PC-3 (cell line): ENCODE measurements around the gene HOXA6. TPM values are rescaled to one million over a fixed set of nuclear protein-coding genes. Genes with fewer than 3 reads are reported as not detected.

ENCODE experiments used
- ATAC-seq: fragments of 200-7000 bp; cut with Tn5 transposase; 2 replicates; pipeline ENCODE4 v1.9.1; 2020; ENCODE audit warnings: mild to moderate bottlenecking, moderate library complexity
- BruUV-seq: library from RNA; stranded (reverse); fragments of 400-500 nt; replicated peaks from 2 replicates; lab custom pipeline; 2021; lab: Mats Ljungman, UMichigan
- CTCF ChIA-PET: fragments of 300-600 bp; sonication (Branson Sonifier 250); formaldehyde crosslinking; loops from one replicate; lab custom pipeline; 2022; ENCODE audit warnings: antibody characterized with exemption; lab: Charles Lee
- POLR2A ChIA-PET: fragments of 300-600 bp; sonication (Branson Sonifier 250); formaldehyde crosslinking; loops from one replicate; lab custom pipeline; 2022; ENCODE audit warnings: antibody characterized with exemption; ENCODE audit not compliant: unreplicated experiment; lab: Charles Lee
- DNase-seq: peaks from one replicate; pipeline ENCODE4 v3.0.0-alpha.2; 2015
- H2AFZ ChIP-seq: fragments of 300-600 bp; sonication (generic); 2 replicates; pipeline ENCODE4 v1.6.0; 2016; ENCODE audit warnings: antibody characterized with exemption, low read length
- H3F3A ChIP-seq: fragments of 300-600 bp; sonication (generic); one replicate; pipeline ENCODE4 v1.6.0; 2017; ENCODE audit warnings: antibody characterized with exemption, low read length, control low read depth, mild to moderate bottlenecking; ENCODE audit not compliant: unreplicated experiment
- H3K27ac ChIP-seq: fragments of 300-600 bp; sonication (generic); 2 replicates; pipeline ENCODE4 v1.5.1; 2016; ENCODE audit warnings: mild to moderate bottlenecking, low read length
- H3K27me3 ChIP-seq: fragments of 300-600 bp; sonication (generic); 2 replicates; pipeline ENCODE4 v1.6.1; 2016; ENCODE audit warnings: low read length, mixed read lengths
- H3K36me3 ChIP-seq: fragments of 300-600 bp; sonication (generic); 2 replicates; pipeline ENCODE4 v1.6.1; 2016; ENCODE audit warnings: low read depth, mixed run types, low read length, mixed read lengths
- H3K4me1 ChIP-seq: fragments of 300-600 bp; sonication (generic); 2 replicates; pipeline ENCODE4 v1.5.1; 2016; ENCODE audit warnings: low read length; ENCODE audit not compliant: insufficient read depth
- H3K4me2 ChIP-seq: fragments of 300-600 bp; sonication (generic); 2 replicates; pipeline ENCODE4 v1.6.0; 2016; ENCODE audit warnings: low read length
- H3K4me3 ChIP-seq: fragments of 300-600 bp; sonication (generic); 2 replicates; pipeline ENCODE4 v1.5.1; 2016; ENCODE audit warnings: mild to moderate bottlenecking, low read length, mixed read lengths
- H3K79me2 ChIP-seq: fragments of 300-600 bp; sonication (generic); 2 replicates; pipeline ENCODE4 v1.6.1; 2017; ENCODE audit warnings: low read length, mixed read lengths
- H3K9ac ChIP-seq: fragments of 300-600 bp; sonication (generic); 2 replicates; pipeline ENCODE4 v1.6.0; 2016; ENCODE audit warnings: mild to moderate bottlenecking, low read length
- H3K9me2 ChIP-seq: fragments of 300-600 bp; sonication (generic); replicated peaks from 2 replicates; pipeline ENCODE4 v1.6.1; 2016; ENCODE audit warnings: mixed run types, low read length, mixed read lengths
- H3K9me3 ChIP-seq: fragments of 300-600 bp; sonication (generic); 2 replicates; pipeline ENCODE4 v1.6.1; 2016; ENCODE audit warnings: low read length, mixed read lengths
- H4K20me1 ChIP-seq: fragments of 300-600 bp; sonication (generic); 2 replicates; pipeline ENCODE4 v1.6.1; 2016; ENCODE audit warnings: low read length, mixed read lengths
- CTCF ChIP-seq: fragments of 300-600 bp; sonication (generic); conservative IDR thresholded peaks from 2 replicates; pipeline ENCODE4 v1.5.1; 2017; ENCODE audit warnings: antibody characterized with exemption, low read depth, mild to moderate bottlenecking, low read length
- EZH2 ChIP-seq: fragments of 300-600 bp; sonication (generic); IDR thresholded peaks from one replicate; pipeline ENCODE4 v1.6.1; 2017; ENCODE audit warnings: antibody characterized with exemption, mild to moderate bottlenecking, low read length; ENCODE audit not compliant: unreplicated experiment
- EZH2phosphoT487 ChIP-seq: fragments of 300-600 bp; sonication (generic); IDR thresholded peaks from 2 replicates; pipeline ENCODE4 v1.6.1; 2018; ENCODE audit warnings: mild to moderate bottlenecking, antibody characterized with exemption, low read length, borderline replicate concordance
- intact Hi-C: fragments of 100-400 bp; cut with micrococcal nuclease; formaldehyde crosslinking; loops from 2 replicates; pipeline ENCODE4 v1.9.0; 2023
- total RNA-seq: library from RNA; depleted of rRNA; stranded (reverse); fragments of >200 nt; gene quantifications from 2 replicates; pipeline ENCODE4 v1.2.3, GENCODE V29; 2014

HOXA6 gene
- total RNA-seq, 1 experiment from 2014 or later, result 8.3 TPM

GRCh38 chr7:27160145-27160545 is 12.6 kb upstream of the HOXA6 start:
- Histone ChIP-seq H3K4me2 (peak overlapping the region; percentile 93), H3K9me3 (no peaks in the 10 kb centered on the region), H3K4me1 (peaks cover 20% of the 10 kb centered on the region), H4K20me1 (peaks cover 20% of the 10 kb centered on the region), H3K9ac (peak overlapping the region; percentile 84), H3K27me3 (no peaks in the 10 kb centered on the region), H3K9me2 (no peaks in the 10 kb centered on the region), H3K79me2 (peaks cover 39% of the 10 kb centered on the region), H3F3A (peaks cover 5% of the 10 kb centered on the region), H2AFZ (peak overlapping the region; percentile 91), H3K36me3 (peaks cover 23% of the 10 kb centered on the region), H3K27ac (peak overlapping the region; percentile 97), H3K4me3 (peak overlapping the region; percentile 84)
- intact Hi-C loops, result loop anchor here (2.0 to 5.0 kb wide), 5 partner anchors 493 to 1268 kb away; no protein-coding TSS in a partner anchor
- CTCF ChIA-PET, result interaction anchor here (0.6 to 2.4 kb wide), 6 partner anchors 10 to 791 kb away, joined by 3 to 26 read pairs (median 12); no protein-coding TSS in a partner anchor
- ATAC-seq, result peak; percentile 3
- no peak for TF ChIP-seq CTCF
- TF ChIP-seq EZH2, result no peak
- no peak for TF ChIP-seq EZH2phosphoT487
- no TSS peak for BruUV-seq
- POLR2A ChIA-PET, result no interaction called here
- peak; percentile 28 for DNase-seq

GRCh38 chr7:27159266-27160144 is 11.9 kb upstream of the HOXA6 start:
- peak overlapping the region; percentile 97 for H3K27ac ChIP-seq
- ChIA-PET CTCF (interaction anchor here (0.6 to 1.2 kb wide), 2 partner anchors 16 to 304 kb away, joined by 6 read pairs; no protein-coding TSS in a partner anchor), POLR2A (no interaction called here)
- H2AFZ ChIP-seq, result peak overlapping the region; percentile 91
- peaks cover 20% of the 10 kb centered on the region for H3K4me1 ChIP-seq
- ATAC-seq (peak; percentile 3), DNase-seq (peak; percentile 52)
- TF ChIP-seq EZH2phosphoT487, result no peak
- TF ChIP-seq EZH2, result no peak
- no peak for TF ChIP-seq CTCF
- H3K4me2 ChIP-seq, result peak overlapping the region; percentile 93
- H3K4me3 ChIP-seq, result peak overlapping the region; percentile 84
- peak overlapping the region; percentile 84 for H3K9ac ChIP-seq
- BruUV-seq, result no TSS peak
- H3K9me2 ChIP-seq, result no peaks in the 10 kb centered on the region
- peaks cover 20% of the 10 kb centered on the region for H3K36me3 ChIP-seq
- H3F3A ChIP-seq, result peaks cover 5% of the 10 kb centered on the region
- H4K20me1 ChIP-seq, result peaks cover 20% of the 10 kb centered on the region
- intact Hi-C loops, result loop anchor here (2.0 to 5.0 kb wide), 6 partner anchors 61 to 1267 kb away; no protein-coding TSS in a partner anchor
- no peaks in the 10 kb centered on the region for H3K9me3 ChIP-seq
- H3K79me2 ChIP-seq, result peaks cover 33% of the 10 kb centered on the region
- no peaks in the 10 kb centered on the region for H3K27me3 ChIP-seq
